Fibroblast of gingiva (primary cell): ENCODE measurements around the gene NR1I3.
A peak's percentile ranks its signal among the peaks of the same experiment; 100 is the strongest.
"Not testable (repeated sequence)": the region's sequence is repeated elsewhere in the genome, so short reads cannot be mapped to it uniquely, and the experiment has no call there.

ENCODE experiments used
- DNase-seq: peaks from one replicate; pipeline ENCODE4 v3.0.0-alpha.2; 2011; ENCODE audit warnings: low read depth

Gene NR1I3, protein sequence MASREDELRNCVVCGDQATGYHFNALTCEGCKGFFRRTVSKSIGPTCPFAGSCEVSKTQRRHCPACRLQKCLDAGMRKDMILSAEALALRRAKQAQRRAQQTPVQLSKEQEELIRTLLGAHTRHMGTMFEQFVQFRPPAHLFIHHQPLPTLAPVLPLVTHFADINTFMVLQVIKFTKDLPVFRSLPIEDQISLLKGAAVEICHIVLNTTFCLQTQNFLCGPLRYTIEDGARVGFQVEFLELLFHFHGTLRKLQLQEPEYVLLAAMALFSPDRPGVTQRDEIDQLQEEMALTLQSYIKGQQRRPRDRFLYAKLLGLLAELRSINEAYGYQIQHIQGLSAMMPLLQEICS

DNA sequence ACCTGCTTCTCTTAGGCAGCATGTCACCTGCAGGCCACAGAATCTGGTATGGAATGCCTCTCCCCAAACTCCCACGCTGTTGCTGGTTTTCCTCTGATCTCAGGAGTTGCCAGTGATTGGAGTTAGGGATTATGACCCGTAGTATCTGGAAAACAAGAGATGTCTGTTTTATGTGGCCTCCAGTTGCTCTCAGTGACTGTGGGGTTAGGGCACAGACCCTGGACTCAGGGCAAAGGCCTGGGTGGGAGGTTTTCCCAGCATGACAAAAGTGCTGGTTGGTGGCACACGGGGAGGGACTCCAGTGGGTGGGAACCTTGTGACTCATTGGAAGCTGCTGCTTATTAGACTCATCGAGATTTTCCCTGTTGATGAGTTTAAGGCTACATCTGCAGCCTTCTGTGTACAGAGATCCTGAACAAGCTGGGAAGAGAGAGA is at the start of gene NR1I3:
Gene NR1I3 (minus strand): TSS at position 165 of the 435 bp plus-strand sequence. CDS start 1,638 bp downstream, outside the sequence.
- DNase-seq = no peak

DNA sequence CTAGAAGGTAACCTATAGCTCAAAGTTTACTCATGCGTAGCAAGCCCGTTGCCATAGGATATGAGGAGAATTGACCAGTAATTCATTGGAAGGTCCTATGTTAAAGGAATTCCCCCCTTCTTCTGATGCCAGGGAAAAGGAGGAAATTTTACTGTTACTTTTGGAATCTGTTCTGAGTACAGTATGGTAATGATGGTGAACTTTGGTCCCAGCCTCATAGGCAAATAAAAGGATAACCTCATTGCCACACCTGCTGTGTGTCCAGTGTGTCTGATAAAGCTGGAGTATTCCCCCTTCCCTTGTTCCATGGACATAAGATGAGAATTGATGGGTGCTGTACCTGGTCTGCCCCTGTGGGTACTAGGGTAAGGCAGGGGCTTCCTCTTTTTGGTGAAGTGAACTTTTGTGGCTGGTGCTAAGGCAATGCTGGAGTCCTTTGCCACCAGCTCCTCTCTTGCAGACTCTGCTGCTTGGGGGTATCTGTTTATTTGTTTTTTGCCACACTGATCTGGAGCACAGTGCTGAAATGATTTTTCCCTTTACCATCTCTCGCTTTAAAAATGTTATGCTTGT is 49.6 kb upstream of the NR1I3 start:
- DNase-seq = no peak

DNA sequence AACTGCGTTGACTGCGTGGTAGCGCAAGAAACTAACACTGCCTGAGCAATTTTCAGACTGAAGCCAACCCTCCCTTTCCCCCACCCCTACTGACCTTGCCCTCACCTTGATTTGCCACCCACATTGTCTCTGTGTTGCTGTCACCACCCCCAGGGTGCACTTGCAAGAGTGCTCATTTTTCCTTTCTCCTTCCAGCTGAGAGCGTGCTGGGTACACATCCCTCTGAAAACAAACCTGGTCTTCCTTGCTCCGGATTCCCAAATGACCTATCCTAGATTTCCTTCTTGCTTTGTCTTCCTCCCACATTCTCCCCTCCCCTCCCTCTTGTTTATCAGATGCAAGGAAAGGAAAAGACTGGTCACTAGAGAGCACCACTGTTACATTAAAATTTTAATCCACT is 47.5 kb upstream of the NR1I3 start:
- no peak for DNase-seq

DNA sequence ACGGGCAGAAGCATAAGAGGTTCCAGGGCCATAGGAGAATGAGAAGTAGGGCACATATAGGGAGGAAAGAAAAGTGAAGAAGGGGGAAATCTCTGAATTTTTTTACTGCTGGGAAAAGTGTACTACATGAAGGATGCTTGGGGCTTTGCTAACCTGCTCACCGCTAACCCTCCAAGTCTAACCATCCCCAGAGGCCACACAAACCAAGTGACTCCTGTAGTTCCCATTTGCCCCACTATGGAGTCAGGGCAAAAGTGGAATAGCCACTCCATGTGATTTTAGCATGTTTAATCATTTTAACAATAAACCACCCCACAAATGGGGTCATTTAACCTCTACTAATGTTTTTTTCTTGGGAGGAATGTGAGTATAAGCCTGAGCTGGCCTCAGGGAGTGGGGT is 47.1 kb upstream of the NR1I3 start:
- DNase-seq = no peak

DNA sequence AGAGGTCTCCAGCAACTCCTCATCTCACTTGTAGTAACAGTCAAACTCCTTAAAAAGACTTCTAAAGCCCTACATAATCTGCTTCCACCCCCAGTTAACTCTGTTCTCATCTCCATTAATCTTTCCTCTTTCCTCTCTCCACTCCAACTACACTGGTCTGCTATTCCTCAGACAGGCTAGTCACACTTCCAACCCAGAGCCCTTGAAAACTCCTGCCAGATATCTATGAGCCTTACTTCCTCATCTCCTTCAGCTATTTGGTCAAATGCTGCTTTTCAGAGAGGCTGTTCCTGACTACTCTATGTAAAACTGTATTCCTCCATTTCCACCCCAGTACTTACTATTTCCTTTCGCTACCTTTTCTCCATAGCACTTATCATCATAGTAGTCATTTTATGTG is 45.0 kb upstream of the NR1I3 start:
- DNase-seq = no peak

DNA sequence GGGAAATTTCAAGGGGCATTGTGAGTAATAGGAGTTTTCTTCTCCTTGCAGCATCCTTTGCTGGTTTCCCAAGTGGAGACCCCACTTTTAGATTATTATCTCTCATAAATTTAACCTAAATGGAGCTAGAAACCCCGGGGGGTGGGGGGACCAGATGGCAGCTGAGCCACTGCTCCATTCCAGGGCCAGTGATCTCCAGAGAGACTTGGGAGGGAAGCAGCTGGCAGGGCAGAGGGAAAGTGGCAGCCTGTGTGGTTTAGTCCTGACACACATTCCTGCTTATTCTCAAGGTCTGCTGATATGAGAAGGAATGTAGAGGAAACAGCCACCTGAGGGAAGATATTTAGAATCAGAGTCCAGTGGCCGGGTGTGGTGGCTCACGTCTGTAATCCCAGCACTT is 36.9 kb upstream of the NR1I3 start:
- no peak for DNase-seq

DNA sequence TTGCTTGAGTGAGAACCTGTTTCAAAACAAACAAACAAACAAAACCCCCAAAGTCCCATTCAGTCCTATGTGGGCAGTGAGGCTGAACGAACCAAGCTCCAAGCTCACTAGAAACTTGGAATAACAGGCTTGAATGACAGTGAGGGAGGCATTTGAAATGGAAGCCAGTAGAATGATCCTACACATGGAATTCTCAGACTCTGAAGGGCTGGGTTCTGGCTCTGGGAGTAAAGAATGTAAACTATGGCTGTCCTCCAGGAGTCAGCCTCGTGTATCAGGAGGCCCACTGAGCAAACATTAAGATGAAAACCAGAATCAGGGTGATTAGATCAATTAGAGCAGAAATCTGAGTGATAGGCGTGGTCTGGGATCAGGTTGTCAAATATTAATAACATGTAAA is 35.4 kb upstream of the NR1I3 start:
- DNase-seq = no peak

DNA sequence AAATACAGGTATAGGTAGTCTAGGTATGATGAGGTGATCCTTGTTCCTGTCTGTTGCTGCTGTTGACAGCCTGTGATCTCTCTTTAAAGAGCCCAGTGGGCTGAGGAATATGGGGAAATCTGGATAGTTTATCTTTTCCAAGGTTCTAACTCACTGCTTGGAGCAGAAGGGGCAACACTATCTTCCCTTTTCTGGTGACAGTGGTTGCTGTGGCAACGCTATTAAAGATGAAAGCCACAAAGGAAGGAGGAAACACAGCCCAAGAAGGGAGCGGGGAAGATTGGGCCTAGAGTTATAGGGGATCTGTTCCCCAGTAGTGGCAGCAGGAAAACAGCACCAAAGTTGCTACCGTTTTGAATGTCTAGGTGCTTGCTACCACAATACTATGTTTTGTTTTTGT is 29.3 kb upstream of the NR1I3 start:
- DNase-seq = no peak

DNA sequence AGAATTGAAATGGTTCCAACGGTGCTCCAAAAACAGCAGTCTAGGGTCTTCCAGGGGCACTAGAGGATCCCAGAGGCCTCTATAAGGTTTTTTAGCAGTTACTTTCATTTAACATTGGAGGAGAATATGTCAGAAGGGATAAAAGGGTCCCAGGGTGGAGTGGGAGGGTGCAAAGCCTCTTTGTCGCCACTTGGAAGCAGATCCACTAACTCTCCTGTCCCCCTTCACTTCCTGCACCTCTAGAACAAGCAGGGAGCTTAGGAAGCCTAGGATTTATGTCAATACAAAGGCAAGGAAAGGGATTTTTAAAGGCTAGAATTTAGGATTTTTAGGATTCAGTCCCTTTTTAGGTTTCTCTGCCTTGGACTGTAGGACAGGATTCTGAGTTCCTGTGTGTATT is 28.8 kb upstream of the NR1I3 start:
- DNase-seq = no peak

DNA sequence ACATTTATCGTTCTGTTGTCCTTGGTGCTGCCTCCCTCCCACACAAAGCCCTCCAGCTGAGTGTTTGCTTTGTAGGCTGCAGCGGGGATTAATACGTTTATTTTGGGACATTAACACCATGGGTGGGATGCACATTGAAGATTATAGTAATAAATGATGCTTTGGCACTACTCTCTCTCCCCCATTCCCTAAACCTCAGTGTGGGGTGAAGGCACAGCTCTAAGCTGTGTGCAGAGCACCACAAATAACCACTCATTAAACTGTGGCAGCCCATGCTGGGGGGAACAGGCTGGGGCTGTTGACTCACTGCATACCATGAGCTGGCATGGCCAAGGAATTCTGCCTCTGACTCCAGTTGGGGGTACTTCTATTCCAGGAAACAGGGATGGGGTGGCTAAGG is 28.2 kb upstream of the NR1I3 start:
- no peak for DNase-seq

DNA sequence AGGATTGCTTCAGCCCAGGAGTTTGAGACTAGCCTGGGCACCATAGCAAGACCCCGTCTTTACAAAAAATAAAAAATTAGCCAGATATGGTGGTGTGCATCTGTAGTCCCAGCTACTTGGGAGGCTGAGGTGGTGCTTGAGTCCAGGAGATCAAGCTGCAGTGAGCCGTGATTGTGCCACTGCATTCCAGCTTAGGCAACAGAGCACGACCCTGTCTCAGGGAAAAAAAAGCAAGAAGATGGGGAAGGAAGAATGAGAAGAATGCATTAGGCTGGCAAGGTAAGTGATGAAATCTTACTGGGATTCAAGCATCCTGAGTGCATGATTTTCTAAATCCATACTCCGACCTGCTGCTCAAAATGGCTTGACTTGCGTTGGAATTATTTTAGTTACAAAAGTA is 27.3 kb upstream of the NR1I3 start:
- no peak for DNase-seq

DNA sequence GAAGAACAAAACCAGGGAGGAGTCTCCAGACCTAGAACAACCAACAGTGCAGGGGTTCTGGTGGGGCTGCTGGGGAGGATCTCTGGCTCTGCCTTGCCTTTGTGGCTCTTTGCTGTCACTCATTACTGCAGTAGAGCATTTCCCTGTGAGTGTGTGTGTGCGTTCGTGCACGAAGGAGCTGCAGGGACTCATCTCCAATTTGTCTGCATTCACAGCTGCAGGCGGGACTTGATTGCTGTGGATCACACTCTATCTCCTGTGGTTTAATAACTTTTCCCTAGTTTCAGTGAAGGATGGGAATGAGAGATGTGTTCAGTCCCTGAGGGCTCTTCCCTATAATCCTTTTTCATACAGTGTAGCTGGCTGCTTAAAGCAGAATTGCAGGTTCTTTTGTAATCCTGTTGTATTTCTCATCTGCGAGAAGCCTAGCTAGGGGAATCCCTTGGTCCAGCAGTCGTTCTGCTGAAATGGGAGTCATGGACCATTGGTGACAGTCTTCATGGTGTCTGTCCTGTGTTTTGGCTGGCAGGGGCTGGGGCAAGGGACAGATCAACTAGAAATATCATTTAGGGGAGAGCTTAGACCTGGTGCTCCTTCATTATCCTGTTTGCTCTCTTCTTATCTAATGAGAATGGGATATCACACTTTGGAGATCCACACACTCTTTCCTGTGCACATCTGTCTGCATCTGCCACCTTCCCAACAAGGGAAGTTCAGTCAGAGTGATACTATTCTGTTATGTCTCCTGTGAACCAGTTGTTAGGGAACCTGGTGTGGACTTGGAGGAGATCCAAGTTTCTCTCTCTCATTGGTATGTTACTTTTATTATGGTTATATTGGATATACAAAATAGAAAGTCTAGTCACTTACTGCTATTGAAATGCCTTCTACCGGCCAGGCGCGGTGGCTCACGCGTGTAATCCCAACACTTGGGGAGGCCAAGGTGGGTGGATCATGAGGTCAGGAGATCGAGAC is 23.5 kb upstream of the NR1I3 start:
- no peak for DNase-seq

DNA sequence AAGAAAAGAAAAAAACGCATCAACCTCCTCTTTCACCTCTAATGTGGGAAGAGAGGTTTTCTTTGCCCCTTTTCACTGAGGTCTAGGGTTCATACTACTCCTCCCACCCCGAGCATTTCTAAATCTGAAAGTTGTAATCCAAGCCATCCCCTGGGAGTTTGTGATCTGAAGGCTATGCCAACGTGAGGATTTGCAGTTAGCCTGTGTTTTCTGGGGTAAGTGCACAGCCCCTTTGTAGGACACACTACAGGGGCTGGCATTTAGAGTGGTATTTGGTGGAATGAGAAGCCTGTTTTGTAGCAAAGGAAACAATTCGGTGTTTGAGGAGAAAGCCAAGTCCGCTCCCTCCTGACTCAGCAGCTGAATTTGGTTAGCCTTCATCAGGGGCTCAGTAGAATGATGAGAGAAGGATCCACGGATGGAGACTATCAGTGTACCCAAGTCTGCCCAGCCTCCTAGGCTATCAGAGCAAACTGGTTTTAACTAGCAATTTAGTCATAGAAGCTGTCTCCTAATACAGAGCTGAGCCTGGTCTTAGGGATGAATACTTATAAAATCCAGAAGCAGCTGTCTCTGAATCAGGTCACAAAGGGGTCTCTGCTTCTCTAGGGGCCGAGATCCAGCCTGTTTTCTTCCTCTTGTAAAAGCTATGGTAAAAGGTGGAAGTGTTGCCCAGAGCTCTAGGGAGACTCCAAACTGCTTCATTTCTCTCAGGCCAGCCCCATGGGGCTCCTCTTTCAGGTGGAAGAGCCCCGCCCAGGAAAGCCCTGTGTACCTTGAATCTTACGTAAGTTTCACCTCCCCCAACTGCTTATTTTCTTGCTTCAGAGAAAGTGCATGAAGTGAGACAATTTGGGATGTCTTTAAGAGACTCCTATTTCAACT is 22.6 kb upstream of the NR1I3 start:
- DNase-seq = peak; percentile 21

DNA sequence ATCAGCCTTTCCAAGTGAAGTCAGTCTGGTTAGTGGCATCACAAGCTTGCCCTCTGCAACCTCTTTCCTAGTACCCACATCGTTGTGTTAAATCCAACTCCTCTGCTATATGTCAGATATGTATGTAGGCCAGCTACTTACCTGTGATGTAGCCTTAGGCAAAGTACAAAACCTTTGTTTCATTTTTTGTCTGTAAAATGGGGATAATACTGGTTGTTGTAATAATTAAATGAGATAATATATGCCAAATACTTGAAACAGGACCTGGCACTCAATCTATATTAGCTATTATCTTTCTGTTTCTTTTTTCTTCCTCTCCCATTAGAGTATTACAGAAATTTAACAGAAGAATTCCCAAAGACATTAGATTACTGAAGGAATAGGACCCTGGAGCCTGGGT is 21.8 kb upstream of the NR1I3 start:
- DNase-seq = no peak

DNA sequence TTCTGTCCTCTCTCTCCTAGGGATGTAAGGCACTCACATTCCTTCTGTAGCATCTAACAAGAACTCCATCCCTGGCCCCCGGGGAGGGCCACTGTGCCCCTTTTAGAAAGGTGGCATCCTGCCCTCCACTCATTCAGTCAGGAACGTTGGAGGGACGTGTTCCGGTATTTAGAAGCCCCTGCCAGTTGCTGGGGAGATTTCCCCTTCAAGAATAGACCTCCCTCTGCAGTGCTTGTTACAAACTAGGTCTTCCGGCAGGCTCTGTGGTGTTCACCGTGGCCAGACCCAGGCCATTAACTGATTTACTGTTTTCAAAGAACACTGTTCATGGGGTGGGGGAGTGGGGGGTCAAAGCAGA is 21.3 kb upstream of the NR1I3 start:
- DNase-seq = no peak

DNA sequence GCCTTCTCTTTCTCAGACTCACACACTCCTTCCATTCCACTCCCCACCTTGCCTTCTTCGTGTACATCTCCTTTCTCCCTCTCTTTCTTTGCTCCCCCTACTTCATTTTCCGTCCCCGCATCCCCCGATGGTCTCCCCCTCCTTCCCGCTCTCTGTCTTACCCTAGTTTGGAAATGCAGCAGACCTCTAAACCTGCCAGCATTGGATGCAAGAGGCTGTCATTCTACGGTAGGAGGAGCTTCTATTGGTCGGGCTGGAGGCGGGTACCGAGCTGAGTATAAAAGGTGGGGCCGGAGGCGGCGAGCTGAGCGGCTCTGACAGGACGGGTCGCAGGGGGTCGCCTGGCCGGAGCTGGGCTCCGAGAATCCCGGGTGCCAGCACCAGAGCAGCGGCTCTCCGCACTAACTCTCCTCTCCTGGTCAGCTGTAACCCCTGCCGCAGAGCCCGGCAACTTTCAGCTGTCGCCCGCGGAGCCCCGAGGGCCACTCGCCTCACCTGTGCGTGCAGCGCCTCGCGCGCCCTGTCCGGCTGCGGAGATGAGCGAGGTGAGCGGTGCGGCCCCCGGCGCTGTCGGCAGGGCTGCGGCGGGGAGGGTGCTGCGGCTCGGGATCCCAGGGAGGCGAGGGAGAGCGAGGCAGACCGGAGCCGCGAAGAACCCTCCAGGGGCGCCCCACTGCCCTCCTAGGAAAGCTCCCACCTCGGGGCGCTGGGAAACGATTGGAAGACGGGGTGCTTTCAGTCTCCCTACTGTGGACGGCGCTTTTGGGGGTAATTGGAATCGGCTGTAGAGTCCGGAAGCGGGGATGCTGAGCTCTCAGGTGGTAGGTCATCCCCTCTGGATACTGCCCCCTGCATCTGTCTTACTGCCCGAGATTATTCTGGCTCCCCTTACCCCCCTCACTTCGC is 20.7 kb upstream of the NR1I3 start, which contains the start of gene PCP4L1:
Gene PCP4L1 (plus strand): TSS at position 307 of the 906 bp plus-strand sequence. CDS start 230 bp downstream, at position 537.
- DNase-seq = peak; percentile 32

DNA sequence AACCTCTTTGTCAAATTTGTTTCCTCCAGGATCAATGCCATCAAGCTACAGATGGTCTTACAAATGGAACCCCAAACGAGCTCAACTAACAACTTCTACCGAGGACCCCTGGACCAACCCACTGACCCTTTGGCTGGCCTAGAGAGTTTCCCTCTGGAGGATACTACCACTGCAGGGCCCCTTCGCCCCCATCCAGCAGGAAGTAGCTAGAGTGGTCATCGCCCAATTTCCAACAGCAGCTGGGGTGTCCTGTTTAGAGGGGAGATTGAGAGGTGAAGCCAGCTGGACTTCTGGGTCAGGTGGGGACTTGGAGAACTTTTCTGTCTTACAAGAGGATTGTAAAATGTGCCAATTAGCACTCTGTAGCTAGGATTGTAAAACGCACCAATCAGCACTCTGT is 19.1 kb upstream of the NR1I3 start:
- not testable (repeated sequence) for DNase-seq

DNA sequence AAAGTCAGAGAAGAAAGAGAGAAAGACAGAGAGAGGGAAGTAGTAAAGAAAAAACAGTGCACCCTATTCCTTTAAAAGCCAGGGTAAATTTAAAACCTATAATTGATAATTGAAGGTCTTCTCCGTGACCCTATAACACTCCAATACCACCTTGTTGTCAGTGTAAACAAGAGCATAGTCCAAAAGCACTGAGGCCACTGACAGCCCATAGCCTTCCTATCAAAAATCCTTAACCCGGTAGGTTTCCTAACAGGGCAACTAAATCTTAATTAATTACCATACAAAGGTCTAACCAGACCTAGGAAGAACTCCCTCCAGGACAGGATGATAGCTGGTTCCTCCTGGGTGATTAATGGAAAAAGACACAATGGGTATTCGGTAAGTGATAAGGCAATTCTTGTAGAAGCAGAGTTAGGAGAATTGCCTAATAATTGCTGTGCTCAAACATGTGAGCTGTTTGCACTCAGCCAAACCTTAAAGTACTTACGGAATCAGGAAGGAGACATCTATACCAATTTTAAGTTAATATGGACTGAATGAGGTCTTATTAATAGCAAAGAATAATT is 18.0 kb upstream of the NR1I3 start:
- DNase-seq = not testable (repeated sequence)

DNA sequence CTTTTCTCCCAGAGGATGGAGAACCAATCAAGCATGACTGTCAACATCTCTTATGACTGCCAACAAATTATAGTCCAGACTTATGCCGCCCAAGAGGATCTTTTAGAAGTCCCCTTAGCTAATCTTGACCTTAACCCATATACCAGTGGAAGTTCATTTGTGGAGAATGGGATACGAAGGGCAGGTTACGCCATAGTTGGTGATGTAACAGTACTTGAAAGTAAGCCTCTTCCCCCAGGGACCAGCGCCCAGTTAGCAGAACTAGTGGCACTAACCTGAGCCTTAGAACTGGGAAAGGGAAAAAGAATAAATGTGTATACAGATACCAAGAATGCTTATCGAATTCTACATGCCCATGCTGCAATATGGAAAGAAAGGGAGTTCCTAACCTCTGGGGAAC is 17.3 kb upstream of the NR1I3 start:
- not testable (repeated sequence) for DNase-seq

DNA sequence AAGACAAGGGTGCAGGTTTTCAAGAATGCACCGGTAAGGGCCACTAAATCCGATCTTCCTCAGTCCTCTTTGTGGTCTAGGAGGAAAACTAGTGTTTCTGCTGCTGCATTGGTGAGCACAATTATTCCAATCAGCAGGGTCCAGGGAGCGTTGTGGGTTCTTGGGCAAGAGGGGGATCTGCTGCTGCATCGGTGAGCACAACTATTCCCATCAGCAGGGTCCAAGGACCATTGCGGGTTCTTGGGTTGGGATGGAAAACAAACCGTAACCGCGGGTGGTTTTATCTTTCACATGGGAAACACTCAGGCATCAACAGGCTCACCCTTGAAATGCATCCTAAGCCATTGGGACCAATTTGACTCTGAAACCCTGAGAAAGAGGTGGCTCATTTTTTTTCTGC is 13.6 kb upstream of the NR1I3 start:
- no peak for DNase-seq
